Left ventricle myocardium inferior (tissue), 1 donor: ENCODE measurements around the gene CT47C1. TPM values are rescaled to one million over a fixed set of nuclear protein-coding genes. Genes with fewer than 3 reads are reported as not detected.

ENCODE experiments used
- DNase-seq: peaks from one replicate; pipeline ENCODE4 v3.0.0-alpha.2; 2020
- H3K27ac ChIP-seq: fragments of 200-600 bp; replicated peaks from 2 replicates; pipeline ENCODE4 v1.8.0; 2021
- H3K27me3 ChIP-seq: fragments of 200-600 bp; 2 replicates; pipeline ENCODE4 v1.8.0; 2021; ENCODE audit warnings: low read depth
- H3K36me3 ChIP-seq: fragments of 200-600 bp; 2 replicates; pipeline ENCODE4 v1.8.0; 2021
- H3K4me1 ChIP-seq: fragments of 200-600 bp; 2 replicates; pipeline ENCODE4 v1.8.0; 2021
- H3K4me3 ChIP-seq: fragments of 200-600 bp; 2 replicates; pipeline ENCODE4 v1.8.0; 2021; ENCODE audit warnings: mild to moderate bottlenecking, moderate library complexity
- H3K9me3 ChIP-seq: fragments of 200-600 bp; replicated peaks from 2 replicates; pipeline ENCODE4 v1.8.0; 2021
- CTCF ChIP-seq: fragments of 200-600 bp; IDR thresholded peaks from 2 replicates; pipeline ENCODE4 v1.8.0; 2021; ENCODE audit warnings: antibody characterized with exemption, mild to moderate bottlenecking, borderline replicate concordance
- intact Hi-C: fragments of 100-400 bp; cut with micrococcal nuclease; formaldehyde crosslinking; loops from one replicate; pipeline ENCODE4 v1.11.0; 2022
- total RNA-seq: library from RNA; stranded (reverse); fragmentation: NEBNext Ultra II Directional; extraction: Animal tissue kit (Norgen Biotek cat#: 25700); gene quantifications from one replicate; pipeline ENCODE4 v1.2.1, GENCODE V29; 2021
- donor health status: DM: no; HTN: yes; CAD: no; lungs with severe emphysema.

The CT47C1 gene
- total RNA-seq, 1 donor from 2014 or later: not detected

- H3K27ac ChIP-seq: no peak overlapping the region
- no peaks in the 10 kb centered on the region for H3K4me1 ChIP-seq
- no peaks in the 10 kb centered on the region for H3K36me3 ChIP-seq
- DNase-seq: no peak
- no peaks in the 10 kb centered on the region for H3K27me3 ChIP-seq
- no peak overlapping the region for H3K4me3 ChIP-seq
- intact Hi-C loops: no loop called here
- H3K9me3 ChIP-seq: no peaks in the 10 kb centered on the region
- no peak for TF ChIP-seq CTCF
Measured at GRCh38 chrX:119090627-119091026, 17.8 kb downstream of the CT47C1 start.

- no peaks in the 10 kb centered on the region for H3K36me3 ChIP-seq
- no peaks in the 10 kb centered on the region for H3K9me3 ChIP-seq
- H3K27me3 ChIP-seq: no peaks in the 10 kb centered on the region
- no peak for DNase-seq
- no peak overlapping the region for H3K4me3 ChIP-seq
- no peak for TF ChIP-seq CTCF
- H3K4me1 ChIP-seq: no peaks in the 10 kb centered on the region
- intact Hi-C loops: no loop called here
- no peak overlapping the region for H3K27ac ChIP-seq
Measured at GRCh38 chrX:119093991-119094735, 21.4 kb downstream of the CT47C1 start.

- no peaks in the 10 kb centered on the region for H3K4me1 ChIP-seq
- no peak overlapping the region for H3K4me3 ChIP-seq
- no peaks in the 10 kb centered on the region for H3K27me3 ChIP-seq
- H3K36me3 ChIP-seq: no peaks in the 10 kb centered on the region
- intact Hi-C loops: no loop called here
- H3K27ac ChIP-seq: no peak overlapping the region
- no peak for DNase-seq
- no peaks in the 10 kb centered on the region for H3K9me3 ChIP-seq
- no peak for TF ChIP-seq CTCF
Measured at GRCh38 chrX:119094819-119095218, 22.0 kb downstream of the CT47C1 start.

GRCh38 chrX:119095936-119096335, 23.1 kb downstream of the CT47C1 start:
- no peak overlapping the region for H3K27ac ChIP-seq
- H3K4me1 ChIP-seq: no peaks in the 10 kb centered on the region
- intact Hi-C loops: no loop called here
- H3K36me3 ChIP-seq: no peaks in the 10 kb centered on the region
- no peak for DNase-seq
- TF ChIP-seq CTCF: no peak
- H3K27me3 ChIP-seq: no peaks in the 10 kb centered on the region
- H3K9me3 ChIP-seq: no peaks in the 10 kb centered on the region
- H3K4me3 ChIP-seq: no peak overlapping the region

- TF ChIP-seq CTCF: no peak
- DNase-seq: no peak
- H3K4me1 ChIP-seq: no peaks in the 10 kb centered on the region
- H3K27ac ChIP-seq: no peak overlapping the region
- H3K4me3 ChIP-seq: no peak overlapping the region
- no peaks in the 10 kb centered on the region for H3K36me3 ChIP-seq
- intact Hi-C loops: no loop called here
- H3K27me3 ChIP-seq: no peaks in the 10 kb centered on the region
- H3K9me3 ChIP-seq: no peaks in the 10 kb centered on the region
Measured at GRCh38 chrX:119101168-119101567, 28.4 kb downstream of the CT47C1 start.
